Stimulated activated CD4-positive, alpha-beta T cell treated with anti-CD3 and anti-CD28 coated beads, Interleukin-12 subunit alpha, Interleukin-12 subunit beta, amount 100 ng/mL, for 4 hours (primary cell): Measurements from ENCODE around the gene MPC1.
A peak's percentile ranks its signal among the peaks of the same experiment; 100 is the strongest.

Experiments used
- DNase-seq: peaks from one replicate; pipeline ENCODE4 v3.0.0-alpha.2; 2020

The MPC1 gene

GRCh38 chr6:166342349-166343149, 40.2 kb downstream of the MPC1 start, which contains the start of gene SFT2D1:
Gene SFT2D1, minus strand, starts transcription at chr6:166342545. Its CDS starts 64 bp downstream, at chr6:166342481.
- DNase-seq = peak; percentile 78

DNA sequence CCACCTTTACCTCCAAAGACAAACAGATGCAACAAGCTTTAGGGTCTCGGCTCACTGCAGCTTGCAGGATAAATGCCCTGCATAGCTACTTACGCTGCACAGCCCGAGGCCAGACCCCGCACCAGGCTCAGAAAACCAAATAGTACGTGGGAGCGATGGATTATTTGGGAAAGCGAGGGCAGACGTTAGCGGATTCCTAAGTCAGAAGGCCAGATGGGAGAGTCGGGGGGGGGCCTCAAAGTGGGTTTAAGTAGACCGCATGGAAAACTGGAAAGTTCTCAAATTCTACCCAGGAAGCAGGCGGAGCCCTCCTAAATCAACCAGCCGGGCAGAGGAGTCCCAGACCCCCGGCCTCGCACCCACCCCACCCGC, 40.8 kb downstream of the MPC1 start:
- DNase-seq = peak; percentile 14

GRCh38 chr6:166341464-166341863, 41.3 kb downstream of the MPC1 start:
- DNase-seq = no peak

- DNase-seq = no peak
Observed at GRCh38 chr6:166338854-166339253, 43.9 kb downstream of the MPC1 start.

- no peak for DNase-seq
Observed at GRCh38 chr6:166336847-166337246, 45.9 kb downstream of the MPC1 start.

GRCh38 chr6:166335378-166336302, 47.1 kb downstream of the MPC1 start:
- DNase-seq = no peak

- no peak for DNase-seq
Observed at GRCh38 chr6:166334878-166335277, 47.9 kb downstream of the MPC1 start.

GRCh38 chr6:166333172-166333995, 49.4 kb downstream of the MPC1 start:
- DNase-seq = no peak

GRCh38 chr6:166331503-166332415, 51.0 kb downstream of the MPC1 start:
- DNase-seq = no peak

- DNase-seq = no peak
Observed at GRCh38 chr6:166330612-166331011, 52.1 kb downstream of the MPC1 start.

- no peak for DNase-seq
Observed at GRCh38 chr6:166325383-166326042, 57.2 kb downstream of the MPC1 start.

- DNase-seq = no peak
Observed at GRCh38 chr6:166323395-166323794, 59.3 kb downstream of the MPC1 start.

- no peak for DNase-seq
Observed at GRCh38 chr6:166318649-166319600, 63.8 kb downstream of the MPC1 start.

GRCh38 chr6:166318227-166318626, 64.5 kb downstream of the MPC1 start:
- DNase-seq = no peak

- DNase-seq = no peak
Observed at GRCh38 chr6:166317261-166318212, 65.2 kb downstream of the MPC1 start.

- DNase-seq = no peak
Observed at GRCh38 chr6:166315436-166315835, 67.3 kb downstream of the MPC1 start.
